NCI-H524 (cell line): ENCODE results near the gene RPS6KB2.

ENCODE experiments used
- DNase-seq, 2 experiments: peaks; one replicate each; lab custom pipeline; 2025; lab: John Stamatoyannopoulos, UW

The RPS6KB2 gene

DNA sequence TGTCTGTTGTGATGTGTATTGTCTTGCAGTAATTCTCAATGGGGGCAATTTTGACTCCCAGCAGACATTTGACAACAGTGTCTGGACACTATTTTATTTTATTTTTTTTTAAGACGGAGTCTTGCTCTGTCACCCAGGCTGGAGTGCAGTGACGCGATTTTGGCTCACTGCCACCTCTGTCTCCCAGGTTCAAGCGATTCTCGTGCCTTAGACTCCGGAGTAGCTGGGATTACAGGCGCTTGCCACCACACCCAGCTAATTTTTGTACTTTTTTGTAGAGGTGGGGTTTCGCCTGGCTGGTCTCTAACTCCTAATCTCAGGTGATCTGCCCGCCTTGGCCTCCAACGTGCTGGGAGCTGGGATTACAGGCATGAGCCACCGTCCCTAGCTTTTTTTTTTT is 1.4 kb downstream of the RPS6KB2 start:
- DNase-seq = no peak

DNA sequence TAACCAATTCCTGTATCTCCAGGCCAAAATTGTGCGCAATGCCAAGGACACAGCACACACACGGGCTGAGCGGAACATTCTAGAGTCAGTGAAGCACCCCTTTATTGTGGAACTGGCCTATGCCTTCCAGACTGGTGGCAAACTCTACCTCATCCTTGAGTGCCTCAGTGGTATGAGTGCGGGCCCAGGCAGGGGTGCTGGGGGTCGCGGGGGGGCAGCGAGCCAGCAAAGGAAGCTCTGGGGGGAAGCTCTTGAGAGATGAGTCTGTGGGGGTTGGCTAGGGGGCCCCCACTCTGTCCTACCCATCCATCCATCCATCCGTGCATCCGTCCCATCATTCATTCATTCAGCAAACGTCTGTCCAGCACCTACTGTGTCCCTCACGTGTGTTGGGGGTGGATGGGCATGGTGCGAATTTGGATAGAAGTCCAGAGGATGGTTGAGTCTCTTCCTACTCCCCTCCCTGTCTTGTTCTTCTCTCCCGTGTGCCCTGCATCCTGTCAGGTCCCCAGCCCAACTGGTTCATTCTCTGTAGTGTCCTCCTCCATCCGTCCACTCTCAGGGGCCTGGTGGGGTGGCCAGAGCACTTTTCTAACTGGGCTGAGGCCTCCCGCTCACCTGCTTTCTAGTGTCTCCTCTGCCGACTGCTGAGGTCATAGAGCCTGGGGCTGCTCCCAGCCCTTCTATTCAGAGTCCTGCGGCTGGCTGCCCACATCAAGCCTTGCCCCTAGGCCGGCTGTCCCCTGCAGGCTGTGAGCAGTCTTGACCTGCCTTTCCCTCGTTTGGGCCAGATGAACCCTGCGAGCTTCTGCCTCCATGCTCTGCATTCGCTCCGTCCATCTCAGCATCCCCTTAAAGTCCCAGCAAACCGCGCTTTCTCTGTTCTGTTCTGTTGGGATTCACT is 3.3 kb downstream of the RPS6KB2 start:
- DNase-seq = no peak

GRCh38 chr11:67432655-67433349 is 4.5 kb downstream of the RPS6KB2 start:
- DNase-seq = no peak

DNA sequence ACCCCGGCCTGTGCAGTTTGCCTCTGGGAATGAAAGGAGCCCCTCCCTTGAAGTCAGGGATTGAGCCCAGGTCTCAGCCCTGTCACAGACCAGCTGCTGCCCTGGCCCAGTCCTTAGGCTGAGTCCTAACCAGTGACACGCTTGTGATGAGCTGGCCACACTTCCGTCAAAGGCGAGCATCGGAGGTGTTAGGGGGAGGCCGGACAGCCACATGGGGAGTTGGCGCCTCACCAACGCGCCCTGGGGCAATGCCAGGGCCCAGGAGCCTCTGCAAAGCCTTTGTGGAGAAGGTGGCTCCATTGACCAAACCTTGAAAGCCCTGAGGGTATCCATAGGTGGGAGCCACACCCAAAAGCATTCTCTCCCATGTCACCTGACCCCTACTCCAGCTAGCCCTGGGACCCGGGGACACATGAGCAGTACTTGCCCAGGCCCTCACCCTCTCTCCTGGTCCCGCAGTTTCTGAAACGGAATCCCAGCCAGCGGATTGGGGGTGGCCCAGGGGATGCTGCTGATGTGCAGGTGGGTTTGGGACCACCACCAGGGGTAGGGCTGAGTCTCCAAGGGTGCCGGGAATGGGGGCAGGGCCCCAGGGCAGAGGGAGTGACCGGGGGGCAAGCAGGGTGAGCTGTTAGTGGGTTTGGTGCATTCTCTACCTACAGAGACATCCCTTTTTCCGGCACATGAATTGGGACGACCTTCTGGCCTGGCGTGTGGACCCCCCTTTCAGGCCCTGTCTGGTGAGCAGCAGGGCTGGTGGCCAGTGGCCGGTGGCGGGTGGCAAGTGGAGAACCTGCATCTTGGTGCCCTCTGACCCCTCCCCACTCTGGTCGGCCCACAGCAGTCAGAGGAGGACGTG is 5.5 kb downstream of the RPS6KB2 start:
- no peak for DNase-seq

- no peak for DNase-seq
Measured at GRCh38 chr11:67434395-67434881, 6.1 kb downstream of the RPS6KB2 start.

GRCh38 chr11:67435031-67435726 is 6.9 kb downstream of the RPS6KB2 start:
- DNase-seq = no peak

GRCh38 chr11:67435727-67436458 is 7.6 kb downstream of the RPS6KB2 start:
- no peak for DNase-seq

DNA sequence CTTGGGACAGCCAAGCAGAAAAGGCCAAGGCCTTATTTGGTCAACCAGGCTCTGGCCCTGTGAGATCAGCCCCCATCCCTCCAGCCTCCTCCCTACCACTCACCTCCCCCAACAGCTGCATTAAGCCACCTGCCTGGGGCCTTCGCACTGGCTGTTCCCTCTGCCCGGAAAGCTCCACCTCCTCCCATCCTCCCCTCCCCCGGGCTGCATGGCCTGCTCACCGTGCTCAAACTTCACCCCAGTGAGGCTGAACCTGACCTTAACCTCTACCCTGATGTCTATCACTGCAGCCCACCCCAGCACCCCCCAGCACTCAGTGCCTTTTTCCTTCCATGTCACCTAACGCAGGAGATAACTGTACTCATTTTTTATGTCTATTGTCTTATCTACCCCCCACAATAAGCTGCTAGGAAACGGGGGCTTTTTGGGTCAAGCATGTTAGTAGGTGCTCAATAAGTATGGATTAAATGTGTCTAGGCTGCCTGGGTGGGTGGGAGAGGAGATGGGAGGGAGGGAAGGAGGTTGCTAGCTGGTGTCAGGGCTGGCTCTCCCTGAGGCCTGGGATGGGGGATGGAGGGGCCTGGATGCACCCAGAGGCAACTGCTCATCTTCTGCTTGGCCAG is 8.3 kb downstream of the RPS6KB2 start:
- DNase-seq = no peak

DNA sequence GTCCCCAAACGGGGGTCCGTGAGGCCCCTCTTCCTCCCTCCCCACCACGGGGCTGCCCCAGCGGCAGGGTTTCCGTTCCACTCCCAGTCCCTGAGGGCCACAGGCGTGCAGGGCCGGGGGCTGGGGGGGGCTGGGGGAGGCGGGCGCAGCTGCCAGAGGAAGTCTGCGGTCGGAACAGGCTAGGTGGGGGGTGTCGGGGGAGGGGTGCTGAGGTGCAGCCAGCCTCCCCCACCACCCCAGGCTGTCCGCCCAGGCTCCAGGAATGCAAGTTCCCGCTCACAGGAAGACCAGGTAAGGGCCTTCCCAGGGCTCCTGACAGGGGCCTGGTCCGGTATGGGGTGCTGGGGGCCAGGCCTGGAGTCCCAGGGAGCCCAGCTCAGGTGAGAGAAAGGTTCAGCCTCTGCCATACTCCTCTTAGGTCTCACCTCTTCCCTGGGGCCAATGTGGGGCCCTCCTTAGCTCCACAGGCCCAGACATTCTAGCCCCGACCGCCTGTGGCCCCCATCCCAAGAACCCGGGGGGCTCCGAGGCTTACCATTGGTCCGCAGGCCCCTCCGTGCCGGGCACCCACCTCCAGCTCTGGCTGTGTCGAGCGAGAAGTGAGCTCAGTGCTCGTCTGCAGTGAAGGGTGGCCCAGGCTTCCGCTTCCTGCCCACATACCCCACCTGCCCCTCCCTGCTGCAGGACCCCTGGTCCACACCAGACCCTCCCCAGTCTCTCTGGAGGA is 9.0 kb downstream of the RPS6KB2 start, which contains the start of gene PTPRCAP:
TSS of gene PTPRCAP (minus strand) at position 601 of the 727 bp plus-strand sequence. CDS start at position 538, 63 bp downstream.
- no peak for DNase-seq

- DNase-seq = no peak
Measured at GRCh38 chr11:67437809-67438157, 9.5 kb downstream of the RPS6KB2 start.

DNA sequence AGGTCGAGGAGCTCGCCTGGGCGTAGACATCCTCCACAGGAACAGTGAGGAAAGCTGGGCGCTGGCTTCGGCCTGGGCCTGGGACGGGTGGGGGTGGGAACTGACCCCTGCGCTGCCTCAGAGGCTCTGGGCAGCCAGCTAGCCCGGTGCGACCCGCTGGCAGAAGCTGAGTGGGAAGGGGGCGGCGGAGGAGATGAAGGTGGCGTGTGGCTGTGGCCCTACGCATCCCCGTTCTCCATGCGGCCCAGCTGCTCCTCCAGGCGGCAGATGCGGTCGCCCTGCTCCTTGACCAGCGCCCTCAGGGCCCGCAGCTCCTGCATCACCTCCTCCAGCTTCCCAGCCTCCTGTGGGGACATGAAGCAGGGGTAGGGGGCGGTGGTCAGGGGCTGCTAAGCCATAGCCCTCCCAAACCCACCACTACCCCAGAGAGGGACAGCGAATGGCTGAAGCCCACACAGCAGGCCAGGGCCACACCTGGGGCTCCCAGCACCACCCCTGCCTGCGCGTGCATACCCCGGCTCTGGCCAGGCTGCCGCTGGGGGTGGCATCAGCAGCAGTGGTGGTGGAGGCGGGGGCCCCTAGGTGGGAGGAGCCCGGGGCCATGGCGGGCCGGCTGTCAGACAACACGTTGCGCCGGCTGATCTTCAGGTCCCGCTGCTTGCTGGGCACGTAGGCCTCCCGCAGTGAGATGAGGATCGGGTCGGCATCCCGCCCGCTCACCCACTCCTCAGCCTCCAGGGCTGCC is 10.0 kb downstream of the RPS6KB2 start:
- no peak for DNase-seq

- peak in 1 of 2 experiments; percentile 20 for DNase-seq
Measured at GRCh38 chr11:67439321-67440228, 11.3 kb downstream of the RPS6KB2 start.

GRCh38 chr11:67440229-67441097 is 12.2 kb downstream of the RPS6KB2 start:
- no peak for DNase-seq

DNA sequence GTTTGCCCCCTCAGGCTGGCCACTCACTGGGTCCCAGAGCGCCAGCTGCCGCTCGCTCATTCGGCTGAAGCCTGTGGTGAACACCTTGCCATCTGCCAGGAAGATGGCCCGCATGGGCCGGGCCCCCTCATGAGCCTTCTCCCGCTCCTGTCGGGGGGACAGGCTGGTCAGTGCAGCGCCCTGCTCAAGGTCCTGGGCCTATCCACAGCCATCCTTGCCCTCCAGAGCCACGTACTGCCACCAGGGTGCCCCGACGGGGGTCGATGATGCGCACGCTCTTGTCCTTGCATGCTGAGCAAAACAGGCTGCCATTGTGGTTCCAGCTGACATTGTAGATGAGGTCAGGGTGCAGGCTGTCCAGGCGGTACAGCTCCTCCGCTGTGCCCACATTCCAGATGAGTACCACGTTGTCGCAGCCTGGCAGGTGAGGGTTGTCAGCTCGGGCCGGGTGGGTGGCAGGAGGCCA is 12.8 kb downstream of the RPS6KB2 start:
- peak in 1 of 2 experiments; percentile 54 for DNase-seq

GRCh38 chr11:67441731-67442351 is 13.5 kb downstream of the RPS6KB2 start:
- no peak for DNase-seq
